ENCODE measurements around the gene PCDHB7.
"Not testable (repeated sequence)": the region's sequence is repeated elsewhere in the genome, so short reads cannot be mapped to it uniquely, and the experiment has no call there.

The PCDHB7 gene

DNA sequence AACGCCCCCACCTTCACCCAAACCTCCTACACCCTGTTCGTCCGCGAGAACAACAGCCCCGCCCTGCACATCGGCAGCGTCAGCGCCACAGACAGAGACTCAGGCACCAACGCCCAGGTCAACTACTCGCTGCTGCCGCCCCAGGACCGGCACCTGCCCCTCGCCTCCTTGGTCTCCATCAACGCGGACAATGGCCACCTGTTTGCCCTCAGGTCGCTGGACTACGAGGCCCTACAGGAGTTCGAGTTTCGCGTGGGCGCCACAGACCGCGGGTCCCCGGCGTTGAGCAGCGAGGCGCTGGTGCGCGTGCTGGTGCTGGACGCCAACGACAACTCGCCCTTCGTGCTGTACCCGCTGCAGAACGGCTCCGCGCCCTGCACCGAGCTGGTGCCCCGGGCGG lies 52.4 kb downstream of the PCDHB7 start:
- not testable (repeated sequence) for DNase-seq (ENCODE audit: low spot score)

DNA sequence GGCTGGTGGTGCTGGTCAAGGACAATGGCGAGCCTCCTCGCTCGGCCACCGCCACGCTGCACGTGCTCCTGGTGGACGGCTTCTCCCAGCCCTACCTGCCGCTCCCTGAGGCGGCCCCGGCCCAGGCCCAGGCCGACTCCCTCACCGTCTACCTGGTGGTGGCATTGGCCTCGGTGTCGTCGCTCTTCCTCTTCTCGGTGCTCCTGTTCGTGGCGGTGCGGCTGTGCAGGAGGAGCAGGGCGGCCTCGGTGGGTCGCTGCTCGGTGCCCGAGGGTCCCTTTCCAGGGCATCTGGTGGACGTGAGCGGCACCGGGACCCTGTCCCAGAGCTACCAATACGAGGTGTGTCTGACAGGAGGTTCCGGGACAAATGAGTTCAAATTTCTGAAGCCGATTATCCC lies 53.0 kb downstream of the PCDHB7 start:
- DNase-seq (ENCODE audit: low spot score), result not testable (repeated sequence)
